Adrenal gland (tissue), 5 donors: Measurements from ENCODE around the gene ZBTB34.

Experiments used
- CTCF ChIP-seq, 6 experiments: fragments of 450-650 bp in 4 of 6; fragments of 200-600 bp in 2 of 6; sonication (generic) in 1 of 6; IDR thresholded peaks; 1 replicate in 5 of 6; 2 replicates in 1 of 6; pipeline versions ENCODE4 v1.5.1 to v1.8.0; 2016 to 2021; ENCODE audit warnings: antibody characterized with exemption in 6 of 6, mild to moderate bottlenecking in 2 of 6, moderate library complexity in 1 of 6
- POLR2A ChIP-seq, 2 donors: fragments of 450-650 bp; IDR thresholded peaks; one replicate each; pipeline ENCODE4 v1.6.1; 2017; ENCODE audit warnings: antibody characterized with exemption in 2 of 2, mild to moderate bottlenecking in 2 of 2, moderate library complexity in 1 of 2
- donor health status: DM: no; HTN: no; CAD: no.

- no peak for TF ChIP-seq CTCF (IDR thresholded peaks at IDR 0.05)
- TF ChIP-seq POLR2A (IDR thresholded peaks at IDR 0.05): no peak
Measured at GRCh38 chr9:126869368-126869767, 8.9 kb downstream of the ZBTB34 start.
